Esophagus muscularis mucosa (tissue), 4 donors: ENCODE results near the gene KCNAB1. TPM values are rescaled to one million over a fixed set of nuclear protein-coding genes. Genes with fewer than 3 reads are reported as not detected.
A peak's percentile ranks its signal among the peaks of the same experiment; 100 is the strongest.

Source experiments
- DNase-seq: peaks from one replicate; pipeline ENCODE4 v3.0.0-alpha.2; 2017; ENCODE audit errors: extremely low spot score
- H3K27ac ChIP-seq, 4 donors: fragments of 200-600 bp; sonication (generic); replicated peaks in 1 of 4; 1 replicate in 3 of 4; 2 replicates in 1 of 4; pipeline ENCODE4 v1.5.1; 2016 to 2019; ENCODE audit warnings: mild to moderate bottlenecking in 1 of 4
- H3K27me3 ChIP-seq, 4 donors: fragments of 200-600 bp; sonication (generic); one replicate each; pipeline versions ENCODE4 v1.5.1 to v1.6.0; 2016 to 2019
- H3K36me3 ChIP-seq, 4 donors: fragments of 200-600 bp; sonication (generic); one replicate each; pipeline ENCODE4 v1.5.1; 2016 to 2019
- H3K4me1 ChIP-seq, 4 donors: fragments of 200-600 bp; sonication (generic); one replicate each; pipeline ENCODE4 v1.5.1; 2016 to 2019
- H3K4me3 ChIP-seq, 4 donors: fragments of 200-600 bp; sonication (generic); 1 replicate in 2 of 4; 2 replicates in 2 of 4; pipeline ENCODE4 v1.5.1; 2016 to 2019; ENCODE audit warnings: mild to moderate bottlenecking in 4 of 4, moderate library complexity in 1 of 4
- H3K9me3 ChIP-seq, 4 donors: fragments of 200-600 bp; sonication (generic); 1 replicate in 3 of 4; 2 replicates in 1 of 4; pipeline ENCODE4 v1.5.1; 2016 to 2019
- EP300 ChIP-seq: sonication (generic); formaldehyde crosslinking; IDR thresholded peaks from one replicate; pipeline ENCODE4 v1.6.1; 2017; ENCODE audit warnings: antibody characterized with exemption
- POLR2A ChIP-seq: fragments of 450-650 bp; IDR thresholded peaks from one replicate; pipeline ENCODE4 v1.6.1; 2017; ENCODE audit warnings: antibody characterized with exemption, moderate library complexity, mild to moderate bottlenecking, low read depth
- POLR2AphosphoS5 ChIP-seq, 2 donors: sonication (generic); formaldehyde crosslinking; IDR thresholded peaks; one replicate each; pipeline ENCODE4 v1.6.1; 2017; ENCODE audit warnings: antibody characterized with exemption in 2 of 2
- WGBS: methylation state at CpG from one replicate; pipeline ENCODE4 v1.1.5; 2018; 5-methylcytosine and 5-hydroxymethylcytosine counted together
- intact Hi-C: fragments of 100-400 bp; cut with DNase I; formaldehyde crosslinking; loops from one replicate; pipeline ENCODE4 v1.15.1; 2023
- total RNA-seq, 4 donors: library from RNA; depleted of rRNA; stranded (reverse); fragments of >200 nt; gene quantifications; one replicate each; pipeline versions ENCODE4 v1.1.0 to v1.2.1, GENCODE V29; 2016
- TF ChIP-seq, protein P1 (sequence below), 3 experiments: fragments of 200-600 bp in 2 of 3; fragments of 450-650 bp in 1 of 3; sonication (generic) in 2 of 3; IDR thresholded peaks; one replicate each; pipeline ENCODE4 v1.5.1; 2017 to 2019; ENCODE audit warnings: antibody characterized with exemption in 3 of 3, mild to moderate bottlenecking in 2 of 3, moderate library complexity in 1 of 3

The KCNAB1 gene
- total RNA-seq, 4 donors from 2014 or later, result 0.83 to 5.9 (median 2.3) TPM

GRCh38 chr3:156536524-156537316 is 416.3 kb downstream of the KCNAB1 start:
- Histone ChIP-seq H3K27me3 (no peaks in the 10 kb centered on the region), H3K4me1 (peaks cover 40 to 98% (median 92%) of the 10 kb centered on the region in 4 donors), H3K27ac (peak overlapping the region; percentile 83 to 86 (median 84)), H3K36me3 (peaks cover 0 to 21% (median 7%) of the 10 kb centered on the region in 4 donors), H3K9me3 (no peaks in the 10 kb centered on the region), H3K4me3 (no peak overlapping the region)
- intact Hi-C loops, result no loop called here
- no peak for DNase-seq
- TF ChIP-seq EP300 (no peak), POLR2A (no peak), POLR2AphosphoS5 (IDR thresholded peaks at IDR 0.05) (no peak)
- TF ChIP-seq, protein P1, sequence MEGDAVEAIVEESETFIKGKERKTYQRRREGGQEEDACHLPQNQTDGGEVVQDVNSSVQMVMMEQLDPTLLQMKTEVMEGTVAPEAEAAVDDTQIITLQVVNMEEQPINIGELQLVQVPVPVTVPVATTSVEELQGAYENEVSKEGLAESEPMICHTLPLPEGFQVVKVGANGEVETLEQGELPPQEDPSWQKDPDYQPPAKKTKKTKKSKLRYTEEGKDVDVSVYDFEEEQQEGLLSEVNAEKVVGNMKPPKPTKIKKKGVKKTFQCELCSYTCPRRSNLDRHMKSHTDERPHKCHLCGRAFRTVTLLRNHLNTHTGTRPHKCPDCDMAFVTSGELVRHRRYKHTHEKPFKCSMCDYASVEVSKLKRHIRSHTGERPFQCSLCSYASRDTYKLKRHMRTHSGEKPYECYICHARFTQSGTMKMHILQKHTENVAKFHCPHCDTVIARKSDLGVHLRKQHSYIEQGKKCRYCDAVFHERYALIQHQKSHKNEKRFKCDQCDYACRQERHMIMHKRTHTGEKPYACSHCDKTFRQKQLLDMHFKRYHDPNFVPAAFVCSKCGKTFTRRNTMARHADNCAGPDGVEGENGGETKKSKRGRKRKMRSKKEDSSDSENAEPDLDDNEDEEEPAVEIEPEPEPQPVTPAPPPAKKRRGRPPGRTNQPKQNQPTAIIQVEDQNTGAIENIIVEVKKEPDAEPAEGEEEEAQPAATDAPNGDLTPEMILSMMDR (IDR thresholded peaks at IDR 0.05), result no peak
- 93% methylated on average over 6 of the region's 6 CpGs for WGBS

DNA sequence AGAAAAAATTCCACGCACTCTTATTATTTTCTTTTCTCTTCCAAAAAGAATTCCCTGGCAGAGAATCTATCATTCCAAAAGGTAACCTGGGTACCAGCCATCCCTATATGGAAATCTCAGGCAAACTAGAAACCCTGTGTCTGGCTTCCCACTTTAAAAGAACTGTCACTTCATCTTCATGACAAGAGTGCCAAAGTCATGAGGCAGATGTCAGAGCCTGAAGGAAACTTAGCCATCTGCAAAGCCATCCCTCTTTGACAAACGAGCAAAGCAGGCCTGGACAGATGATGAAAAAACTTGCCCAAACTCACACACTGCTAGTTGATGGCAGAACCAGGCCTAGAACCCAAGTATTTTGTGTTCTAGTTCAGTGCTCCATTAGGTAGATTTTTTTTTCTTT is 418.7 kb downstream of the KCNAB1 start:
- intact Hi-C loops, result no loop called here
- no peak for DNase-seq
- H3K27me3 ChIP-seq, result no peaks in the 10 kb centered on the region
- peaks cover 0 to 40% (median 20%) of the 10 kb centered on the region in 4 donors for H3K36me3 ChIP-seq
- no peaks in the 10 kb centered on the region for H3K9me3 ChIP-seq
- no peak overlapping the region for H3K4me3 ChIP-seq
- WGBS, result 42% methylated on average over 2 of the region's 2 CpGs
- peak overlapping the region; percentile 71 to 86 (median 84) for H3K27ac ChIP-seq
- TF ChIP-seq, protein P1 (IDR thresholded peaks at IDR 0.05), result no peak
- H3K4me1 ChIP-seq, result peaks cover 46 to 100% (median 93%) of the 10 kb centered on the region in 4 donors

- H3K4me1 ChIP-seq, result peaks cover 43 to 100% (median 93%) of the 10 kb centered on the region in 4 donors
- H3K4me3 ChIP-seq, result no peak overlapping the region
- no peaks in the 10 kb centered on the region for H3K9me3 ChIP-seq
- peaks cover 0 to 46% (median 23%) of the 10 kb centered on the region in 4 donors for H3K36me3 ChIP-seq
- no peak for DNase-seq
- intact Hi-C loops, result loop anchor here (5.0 to 10.0 kb wide), 2 partner anchors 547 to 615 kb away; no protein-coding TSS in a partner anchor
- 93% methylated on average over 1 of the region's 1 CpG for WGBS
- TF ChIP-seq POLR2AphosphoS5 (IDR thresholded peaks at IDR 0.05) (no peak), EP300 (no peak), POLR2A (no peak)
- TF ChIP-seq, protein P1 (IDR thresholded peaks at IDR 0.05), result no peak
- H3K27ac ChIP-seq, result peak overlapping the region; percentile 71 to 86 (median 84)
- H3K27me3 ChIP-seq, result no peaks in the 10 kb centered on the region
These were observed 419.4 kb downstream of the KCNAB1 start for GRCh38 chr3:156539802-156540201.

DNA sequence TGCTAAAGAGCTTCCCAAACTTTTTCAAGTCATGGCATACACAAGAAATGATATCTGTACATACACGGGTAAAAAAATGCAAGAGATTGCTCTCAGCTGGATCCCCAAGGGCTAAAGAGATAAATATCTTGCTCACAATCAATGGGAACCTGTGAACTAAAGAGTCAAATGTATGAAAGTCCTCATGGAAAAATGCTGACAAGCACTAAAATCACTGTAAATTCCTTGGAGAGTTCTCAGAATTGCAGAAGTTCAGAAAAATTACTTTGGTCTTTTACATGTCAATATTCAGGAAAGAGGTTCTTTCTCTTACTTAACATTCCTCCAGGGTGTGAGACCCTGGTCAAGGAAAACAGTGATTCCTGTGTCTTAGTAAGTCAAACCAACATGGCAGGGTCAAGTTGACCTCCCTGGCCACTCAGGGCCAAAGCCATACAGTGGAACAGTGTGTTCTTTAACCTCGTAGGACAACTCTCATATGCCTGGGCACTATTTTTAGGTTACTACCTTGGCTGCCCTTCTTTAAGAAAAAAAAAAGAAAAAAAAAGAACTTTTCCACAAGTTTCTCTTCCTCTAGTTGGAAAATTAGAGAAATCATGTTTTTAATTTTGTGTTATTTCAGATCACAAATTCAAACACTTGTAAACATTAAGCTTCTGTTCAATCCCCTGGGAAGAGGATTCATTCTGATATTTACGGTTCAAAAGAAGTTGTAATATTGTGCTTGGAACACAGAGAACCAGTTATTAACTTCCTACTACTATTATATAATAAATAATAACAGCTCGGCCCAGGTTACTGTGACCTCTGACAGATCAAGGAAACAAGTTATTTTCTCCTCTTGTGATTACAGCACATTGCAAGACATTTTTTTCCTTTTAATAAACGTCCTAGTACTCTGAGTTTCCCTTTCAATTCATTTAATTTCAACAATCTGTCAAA is 422.0 kb downstream of the KCNAB1 start:
- intact Hi-C loops, result loop anchor here (5.0 to 10.0 kb wide), 2 partner anchors 545 to 612 kb away; no protein-coding TSS in a partner anchor
- Histone ChIP-seq H3K27me3 (no peaks in the 10 kb centered on the region), H3K9me3 (no peaks in the 10 kb centered on the region), H3K36me3 (peaks cover 5 to 69% (median 36%) of the 10 kb centered on the region in 4 donors), H3K4me3 (no peak overlapping the region), H3K27ac (peak overlapping the region; percentile 32 to 86 (median 81)), H3K4me1 (peaks cover 54 to 100% (median 91%) of the 10 kb centered on the region in 4 donors)
- WGBS, result 34% methylated on average over 5 of the region's 5 CpGs
- peak; percentile 17 to 46 for TF ChIP-seq POLR2AphosphoS5 (IDR thresholded peaks at IDR 0.05)
- TF ChIP-seq, protein P1 (IDR thresholded peaks at IDR 0.05), result no peak
- DNase-seq, result no peak
